Lung microvascular endothelial cell (primary cell): ENCODE results near the gene FAM53B. TPM values are rescaled to one million over a fixed set of nuclear protein-coding genes. Genes with fewer than 3 reads are reported as not detected.

Experiments used
- DNase-seq, 2 donors: peaks; one replicate each; pipeline versions ENCODE4 v3.0.0 to v3.0.0-alpha.2; 2010; ENCODE audit warnings: low read depth in 2 of 2
- total RNA-seq: library from RNA; depleted of rRNA; stranded (reverse); fragments of >200 nt; gene quantifications from 2 replicates; pipeline ENCODE4 v1.2.1, GENCODE V29; 2014

The FAM53B gene
- total RNA-seq, 1 donor from 2014 or later: 10.3 TPM

DNA sequence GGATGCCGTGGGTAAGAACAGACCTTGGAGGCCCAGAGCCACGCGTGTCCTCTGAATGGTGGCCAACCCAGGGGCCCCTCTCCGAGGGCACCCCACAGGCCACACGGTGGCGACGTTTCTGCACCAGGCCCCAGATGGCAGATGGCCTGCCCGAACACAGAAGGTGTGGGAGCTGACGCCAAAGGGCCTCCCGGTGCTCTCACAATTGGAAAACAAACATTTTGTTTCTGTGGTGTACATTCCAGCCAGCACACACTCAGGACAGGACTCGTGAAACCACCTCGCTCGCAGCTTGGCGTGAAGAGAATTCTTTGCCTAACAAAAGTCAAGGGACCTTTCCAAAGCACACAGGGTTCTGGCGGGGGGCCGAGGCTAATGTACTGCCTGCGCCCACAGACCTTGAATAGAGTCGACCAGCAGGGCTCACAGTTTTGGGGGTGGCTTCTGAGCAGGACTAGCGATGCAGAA, 112.1 kb downstream of the FAM53B start:
- peak; percentile 67 to 84 for DNase-seq

- no peak for DNase-seq
Measured at GRCh38 chr10:124630551-124630950, 113.6 kb downstream of the FAM53B start.

GRCh38 chr10:124629842-124630241, 114.3 kb downstream of the FAM53B start:
- no peak for DNase-seq

DNA sequence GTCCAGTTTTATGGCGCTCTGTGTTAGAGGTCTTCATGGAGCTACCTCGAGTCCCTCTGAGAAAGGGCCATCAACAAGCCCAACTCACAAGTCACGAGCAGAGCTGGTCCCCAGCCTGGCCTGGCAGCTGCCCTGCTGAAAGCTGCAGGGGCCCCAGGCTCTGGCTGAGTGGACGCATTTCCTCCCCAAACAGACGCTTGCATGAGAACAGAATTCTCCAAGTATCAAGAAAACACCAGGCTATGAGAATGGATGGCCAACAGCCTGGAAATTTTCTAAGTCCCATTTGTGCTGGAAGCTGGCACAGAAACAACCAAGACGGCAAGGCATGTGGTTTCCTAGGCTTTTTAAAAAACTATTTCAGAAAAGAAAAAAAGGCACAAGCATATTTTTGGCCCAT, 114.8 kb downstream of the FAM53B start:
- DNase-seq: no peak

DNA sequence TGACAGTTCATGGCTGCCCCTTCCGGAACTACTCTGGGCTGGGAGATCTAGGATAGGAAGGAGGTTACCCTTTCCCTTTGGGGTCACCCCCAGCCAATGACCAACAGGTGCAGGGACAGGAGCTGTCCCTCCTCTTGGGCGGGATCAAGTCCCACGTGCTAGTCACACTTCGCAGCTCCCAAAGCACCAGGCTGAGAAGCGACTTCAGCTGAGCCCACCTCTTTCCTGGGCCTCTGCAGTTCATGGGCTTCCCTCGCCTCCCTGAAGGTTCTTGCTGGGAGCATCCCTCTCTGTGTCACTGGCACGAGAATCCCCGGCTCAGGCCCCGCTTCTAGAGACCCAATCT, 115.5 kb downstream of the FAM53B start:
- DNase-seq: no peak

GRCh38 chr10:124627866-124628675, 116.1 kb downstream of the FAM53B start:
- DNase-seq: no peak

GRCh38 chr10:124626759-124627380, 117.3 kb downstream of the FAM53B start:
- no peak for DNase-seq

DNA sequence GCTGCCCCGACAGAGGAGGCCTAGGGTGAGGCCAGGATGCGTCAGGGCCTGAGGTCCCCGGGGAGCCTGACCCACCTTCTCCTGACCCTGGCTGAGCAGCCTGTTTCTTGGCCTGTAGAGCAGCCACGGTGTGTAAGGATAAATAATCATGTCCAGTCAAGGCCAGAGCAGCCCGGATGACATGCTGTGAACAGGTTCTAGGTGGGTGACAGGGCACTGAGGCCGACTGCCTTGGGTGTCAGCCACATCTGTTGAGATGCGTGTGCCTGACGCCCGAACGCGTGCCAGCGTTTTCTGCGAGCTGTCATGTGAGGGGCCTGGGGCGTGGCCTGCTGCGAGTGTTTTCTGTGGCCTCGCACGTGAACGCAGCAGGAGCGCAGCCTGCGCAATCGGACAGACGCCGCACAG, 118.3 kb downstream of the FAM53B start:
- no peak for DNase-seq

DNA sequence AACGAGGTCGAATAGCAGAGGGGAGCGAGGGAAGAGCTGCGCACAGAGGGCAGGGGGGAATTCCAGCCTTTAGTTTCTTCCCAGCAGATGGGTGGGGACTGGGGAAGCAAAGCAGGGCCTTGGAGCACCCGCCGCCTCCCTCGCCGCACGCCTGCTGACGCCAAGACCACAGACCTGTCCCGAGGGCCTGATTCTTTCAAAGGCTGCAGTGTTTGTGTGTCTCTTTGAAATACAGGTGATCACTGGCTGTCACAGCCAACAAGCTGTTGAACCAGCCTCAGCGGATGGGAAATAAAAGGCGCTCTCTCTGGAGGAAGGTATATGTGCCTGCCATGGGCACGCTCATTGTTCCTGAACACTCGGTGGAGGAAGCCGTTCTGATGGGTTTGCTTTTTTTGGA, 119.3 kb downstream of the FAM53B start:
- no peak for DNase-seq

DNA sequence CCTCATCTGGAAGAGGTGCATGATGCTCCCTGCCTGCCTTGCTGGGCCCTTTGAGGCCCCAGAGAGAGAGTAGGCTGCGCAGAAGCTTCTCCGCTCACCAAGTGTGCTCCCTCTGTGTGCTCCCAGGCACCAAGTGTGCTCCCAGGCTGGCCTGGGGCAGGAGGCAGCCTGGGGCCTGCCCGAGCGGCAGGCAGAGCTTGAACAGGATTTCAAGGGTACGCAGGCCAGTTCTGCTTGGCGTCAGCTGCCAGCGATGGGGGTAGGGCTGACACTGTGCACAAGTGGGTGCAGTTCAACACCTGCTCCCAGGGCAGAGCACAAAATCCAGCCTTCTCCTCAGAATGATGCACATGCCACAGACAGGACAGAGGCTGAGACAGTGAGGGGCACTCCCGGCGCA, 119.7 kb downstream of the FAM53B start:
- DNase-seq: no peak

DNA sequence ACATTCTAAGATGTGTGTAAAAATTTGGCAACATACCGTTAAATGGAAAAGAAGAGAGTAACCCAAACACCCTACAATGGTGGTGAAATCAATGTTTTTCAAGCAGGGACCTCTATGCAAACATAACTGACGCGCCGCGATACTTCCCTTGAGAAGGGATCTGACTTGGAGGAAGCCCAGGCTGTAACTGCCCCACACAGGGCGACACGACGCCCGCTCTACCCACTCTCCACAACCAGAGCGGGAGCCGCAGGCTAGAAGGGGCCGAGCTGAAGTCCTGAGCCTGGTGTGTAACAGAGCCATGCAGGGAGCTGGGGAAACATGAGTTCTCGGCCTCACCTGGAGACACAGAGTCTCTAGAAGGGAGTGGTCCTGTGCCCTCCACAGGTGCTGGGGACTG, 120.2 kb downstream of the FAM53B start:
- DNase-seq: no peak

DNA sequence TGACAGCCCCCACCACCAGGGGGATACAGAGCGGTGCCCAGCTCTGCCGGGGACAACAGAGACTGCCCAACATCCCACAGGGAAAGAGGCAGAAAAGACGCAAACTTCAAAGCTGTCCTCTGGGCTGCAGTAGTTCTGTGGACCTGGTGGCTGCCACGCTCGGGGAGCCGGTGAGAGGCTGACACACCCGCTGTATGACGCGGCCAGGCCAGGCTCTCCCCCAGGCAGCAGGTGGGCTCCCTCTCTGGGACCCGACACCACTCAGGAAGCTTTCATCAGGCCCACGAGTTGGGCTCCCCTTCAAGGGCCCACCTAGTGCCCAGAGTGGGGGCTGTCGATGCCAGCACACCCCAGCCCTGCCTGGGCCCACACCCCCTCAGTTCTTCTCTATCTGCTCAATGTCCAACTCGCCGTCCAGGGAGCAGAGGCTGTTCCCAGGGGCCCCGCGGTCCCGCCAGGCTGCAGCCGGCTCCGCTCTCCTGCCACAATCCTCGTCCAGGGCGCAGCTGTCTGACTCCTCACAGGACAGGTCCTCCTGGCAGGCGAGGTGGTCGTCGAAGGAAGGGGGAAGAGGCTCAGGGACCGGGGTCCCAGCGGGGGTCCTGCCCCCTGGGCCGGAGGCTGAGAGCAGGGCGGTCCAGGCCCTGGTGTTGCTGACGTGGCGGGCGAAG, 121.2 kb downstream of the FAM53B start:
- DNase-seq: no peak

- no peak for DNase-seq
Measured at GRCh38 chr10:124622158-124622557, 122.0 kb downstream of the FAM53B start.

DNA sequence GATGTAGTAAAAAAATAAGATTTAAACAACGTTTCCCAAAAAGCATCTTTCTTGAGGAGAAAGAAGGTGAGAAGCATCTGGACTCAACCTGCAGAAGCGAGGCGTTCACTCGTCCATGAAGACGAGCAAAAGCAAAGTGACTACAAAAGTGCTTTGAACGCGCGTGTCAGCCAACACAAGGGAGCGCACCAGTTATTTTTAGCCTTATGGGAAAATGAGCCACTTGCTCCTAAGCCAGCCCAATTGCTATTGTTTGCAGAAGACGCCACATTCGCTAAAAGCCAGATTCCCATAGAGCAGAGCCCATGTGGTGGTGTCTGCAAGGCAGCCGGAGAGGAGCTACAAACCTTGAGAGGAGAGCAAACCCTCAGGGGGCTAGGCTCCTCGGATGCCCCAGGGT, 122.5 kb downstream of the FAM53B start:
- DNase-seq: no peak

- no peak for DNase-seq
Measured at GRCh38 chr10:124619802-124620490, 124.2 kb downstream of the FAM53B start.

DNA sequence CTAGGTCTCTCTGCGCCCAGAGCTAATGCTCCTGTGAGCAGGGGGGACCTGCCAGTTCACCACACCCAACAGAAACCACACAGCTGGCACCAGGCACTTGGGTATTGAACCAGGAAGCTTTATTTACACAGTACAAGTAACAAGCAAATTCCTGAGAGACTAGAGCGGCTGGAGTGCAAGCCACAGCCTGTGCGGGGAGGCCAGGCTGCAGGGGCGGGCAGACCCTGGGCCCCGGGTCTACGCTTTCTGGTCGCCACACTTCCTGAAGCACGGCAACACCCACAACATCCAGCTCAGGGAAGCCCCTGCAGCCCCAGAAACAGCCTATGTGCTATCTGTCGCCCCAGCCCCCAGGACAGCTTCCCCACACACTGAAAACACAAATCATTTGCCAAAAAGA, 125.0 kb downstream of the FAM53B start:
- DNase-seq: no peak

GRCh38 chr10:124618470-124619073, 125.6 kb downstream of the FAM53B start:
- DNase-seq: no peak

DNA sequence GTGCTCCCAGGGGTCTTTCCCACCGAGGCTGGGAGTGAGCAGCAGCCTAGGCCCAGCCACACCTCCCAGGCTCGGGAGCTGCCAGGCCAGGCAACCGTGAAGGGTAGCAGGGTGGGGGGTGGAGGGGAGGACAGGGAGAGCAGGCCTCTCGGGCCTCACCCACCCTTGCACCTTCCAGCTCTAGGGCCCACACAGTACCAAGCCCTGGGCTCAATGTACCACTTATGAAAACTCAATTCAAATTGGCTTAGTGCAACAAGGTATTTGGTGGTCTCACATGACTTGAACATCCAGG, 127.4 kb downstream of the FAM53B start:
- no peak for DNase-seq

DNA sequence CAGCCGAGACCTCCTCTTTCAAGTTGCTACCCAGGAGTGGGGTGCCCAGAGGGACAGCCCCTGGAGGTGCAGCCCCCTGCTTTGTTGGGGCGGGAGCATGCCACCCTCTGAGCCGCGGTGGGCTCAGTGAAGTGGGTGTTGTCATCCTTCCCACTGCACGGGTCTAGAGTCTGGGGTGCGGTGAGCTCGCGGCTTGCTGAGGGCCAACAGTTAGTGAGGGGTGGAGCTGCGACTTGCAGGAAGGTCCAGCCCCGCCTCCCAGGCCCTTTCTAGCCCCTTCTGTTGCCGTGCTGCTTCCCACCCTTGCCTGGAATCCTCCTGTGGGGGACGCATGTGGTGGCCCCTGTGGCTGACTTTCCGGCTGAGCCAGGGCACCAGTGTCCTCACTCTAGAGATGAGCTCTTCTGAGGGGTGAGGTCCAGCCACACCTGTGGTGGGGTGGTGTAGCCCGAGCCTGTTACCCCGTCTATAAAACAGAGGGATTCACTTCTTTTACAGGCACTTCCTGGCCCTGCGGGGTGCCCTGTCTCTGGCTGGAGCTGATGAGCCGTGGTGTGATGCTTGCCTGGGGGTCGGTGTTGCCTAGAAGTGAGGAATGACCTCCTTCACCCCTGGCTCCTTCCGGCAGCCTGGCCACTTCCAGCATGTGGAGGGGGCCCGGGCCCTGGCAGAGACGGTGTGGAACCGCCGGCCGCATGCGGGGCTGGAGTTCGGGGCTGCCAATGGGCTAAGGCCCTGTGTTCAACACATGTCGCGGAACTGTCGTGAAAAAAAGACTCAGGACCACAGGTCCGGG, 127.9 kb downstream of the FAM53B start:
- no peak for DNase-seq

- DNase-seq: no peak
Measured at GRCh38 chr10:124615259-124615658, 128.9 kb downstream of the FAM53B start.
